ENCODE data around the gene BRSK1.

- TF ChIP-seq CTCF (IDR thresholded peaks at IDR 0.05) (no peak), POLR2A (IDR thresholded peaks at IDR 0.05) (no peak)
These were observed 20.6 kb downstream of the BRSK1 start for GRCh38 chr19:55304279-55304978.

Data from testis (tissue), 2 donors.